ENCODE results near the gene PSMD11.
A peak's percentile ranks its signal among the peaks of the same experiment; 100 is the strongest.

PSMD11 gene

DNA sequence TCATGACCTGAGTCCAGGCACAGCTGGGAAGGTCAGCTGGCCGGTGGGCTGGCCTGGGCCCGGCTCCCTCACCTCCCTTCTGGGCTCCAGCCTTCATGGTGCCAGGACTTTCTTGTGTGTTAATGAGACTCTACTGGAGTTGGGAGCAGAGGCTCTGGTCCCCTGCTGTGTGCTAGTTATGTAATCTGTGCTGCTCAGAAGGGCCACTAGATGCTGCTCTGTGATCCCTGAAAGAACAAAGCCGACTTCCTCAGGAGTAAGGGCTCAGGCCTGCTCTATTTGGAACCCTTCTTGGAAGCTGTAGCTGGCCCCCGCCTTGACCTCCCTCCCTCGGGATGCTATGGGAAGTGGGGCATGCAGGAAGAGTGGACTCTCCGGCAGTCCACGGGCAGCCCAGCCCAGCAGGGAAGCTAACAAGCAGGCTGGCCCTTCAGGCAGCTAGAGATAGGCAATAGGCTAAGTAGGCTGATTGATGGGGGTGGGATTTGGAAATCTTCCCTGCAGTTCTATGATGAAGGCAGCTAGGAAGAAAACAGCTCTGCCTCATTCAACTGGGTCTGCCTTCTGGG is 39.2 kb downstream of the PSMD11 start:
- Histone ChIP-seq H3K4me1 (ENCODE audit: control insufficient read depth, insufficient read depth, low read length, unreplicated experiment) (peaks cover 16% of the 10 kb centered on the region), H3K36me3 (ENCODE audit: insufficient read depth, low read length) (no peaks in the 10 kb centered on the region; the same call in 1 of the 2 replicates), H3K27me3 (ENCODE audit: insufficient read depth, low read length) (no peaks in the 10 kb centered on the region), H3K4me3 (ENCODE audit: low read depth, low read length) (no peak overlapping the region), H2AFZ (ENCODE audit: low read length, unreplicated experiment) (no peak overlapping the region), H3K27ac (ENCODE audit: low read depth, low read length) (no peak overlapping the region), H3K79me2 (ENCODE audit: control insufficient read depth, insufficient read depth, low read length, unreplicated experiment) (no peaks in the 10 kb centered on the region)

DNA sequence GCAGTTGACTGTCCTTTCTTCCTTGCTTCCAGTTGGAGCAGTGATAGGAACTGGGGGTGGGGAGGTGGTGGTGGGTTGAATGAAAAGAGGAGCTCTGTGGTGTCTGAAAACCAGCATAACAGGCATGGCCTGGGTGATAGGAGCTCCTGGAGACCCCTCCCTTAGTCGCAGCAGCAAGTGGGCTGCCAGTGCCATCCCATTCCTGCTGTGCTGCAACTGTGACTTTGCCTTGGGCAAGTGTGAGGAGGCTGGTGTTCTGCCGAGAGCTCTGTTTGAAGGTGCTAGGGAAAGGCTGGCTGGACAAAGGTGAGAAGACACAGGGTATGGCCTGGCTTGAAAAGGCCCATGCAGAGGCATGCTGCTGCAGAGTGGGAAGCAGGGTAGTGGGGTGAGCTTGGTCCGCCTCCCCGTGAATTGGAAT is 39.7 kb downstream of the PSMD11 start:
- Histone ChIP-seq H3K27ac (ENCODE audit: low read depth, low read length) (no peak overlapping the region), H3K27me3 (ENCODE audit: insufficient read depth, low read length) (no peaks in the 10 kb centered on the region), H3K79me2 (ENCODE audit: control insufficient read depth, insufficient read depth, low read length, unreplicated experiment) (no peaks in the 10 kb centered on the region), H2AFZ (ENCODE audit: low read length, unreplicated experiment) (no peak overlapping the region), H3K4me3 (ENCODE audit: low read depth, low read length) (no peak overlapping the region), H3K4me1 (ENCODE audit: control insufficient read depth, insufficient read depth, low read length, unreplicated experiment) (peaks cover 16% of the 10 kb centered on the region), H3K36me3 (ENCODE audit: insufficient read depth, low read length) (no peaks in the 10 kb centered on the region; the same call in 1 of the 2 replicates)

DNA sequence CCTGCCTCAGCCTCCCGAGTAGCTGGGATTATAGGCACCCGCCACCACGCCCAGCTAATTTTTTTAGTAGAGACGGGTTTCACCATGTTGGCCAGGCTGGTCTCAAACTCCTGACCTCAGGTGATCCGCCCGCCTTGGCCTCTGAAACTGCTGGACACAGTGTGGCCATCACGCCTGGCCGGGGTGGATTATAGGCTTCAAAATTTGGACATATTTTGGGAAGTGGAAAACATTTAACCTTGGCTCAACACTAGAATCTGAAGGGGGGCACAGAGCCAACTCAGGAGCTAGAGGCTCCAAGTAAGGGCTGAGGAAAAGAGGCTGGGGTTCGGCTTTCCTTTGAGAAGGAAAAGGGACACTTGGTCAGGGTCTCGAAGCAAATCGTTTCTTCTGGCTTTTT is 40.3 kb downstream of the PSMD11 start:
- no peaks in the 10 kb centered on the region; the same call in 1 of the 2 replicates for H3K36me3 ChIP-seq (ENCODE audit: insufficient read depth, low read length)
- no peak overlapping the region for H2AFZ ChIP-seq (ENCODE audit: low read length, unreplicated experiment)
- H3K79me2 ChIP-seq (ENCODE audit: control insufficient read depth, insufficient read depth, low read length, unreplicated experiment) = no peaks in the 10 kb centered on the region
- no peak overlapping the region for H3K27ac ChIP-seq (ENCODE audit: low read depth, low read length)
- H3K27me3 ChIP-seq (ENCODE audit: insufficient read depth, low read length) = no peaks in the 10 kb centered on the region
- no peak overlapping the region for H3K4me3 ChIP-seq (ENCODE audit: low read depth, low read length)
- H3K4me1 ChIP-seq (ENCODE audit: control insufficient read depth, insufficient read depth, low read length, unreplicated experiment) = peaks cover 16% of the 10 kb centered on the region

DNA sequence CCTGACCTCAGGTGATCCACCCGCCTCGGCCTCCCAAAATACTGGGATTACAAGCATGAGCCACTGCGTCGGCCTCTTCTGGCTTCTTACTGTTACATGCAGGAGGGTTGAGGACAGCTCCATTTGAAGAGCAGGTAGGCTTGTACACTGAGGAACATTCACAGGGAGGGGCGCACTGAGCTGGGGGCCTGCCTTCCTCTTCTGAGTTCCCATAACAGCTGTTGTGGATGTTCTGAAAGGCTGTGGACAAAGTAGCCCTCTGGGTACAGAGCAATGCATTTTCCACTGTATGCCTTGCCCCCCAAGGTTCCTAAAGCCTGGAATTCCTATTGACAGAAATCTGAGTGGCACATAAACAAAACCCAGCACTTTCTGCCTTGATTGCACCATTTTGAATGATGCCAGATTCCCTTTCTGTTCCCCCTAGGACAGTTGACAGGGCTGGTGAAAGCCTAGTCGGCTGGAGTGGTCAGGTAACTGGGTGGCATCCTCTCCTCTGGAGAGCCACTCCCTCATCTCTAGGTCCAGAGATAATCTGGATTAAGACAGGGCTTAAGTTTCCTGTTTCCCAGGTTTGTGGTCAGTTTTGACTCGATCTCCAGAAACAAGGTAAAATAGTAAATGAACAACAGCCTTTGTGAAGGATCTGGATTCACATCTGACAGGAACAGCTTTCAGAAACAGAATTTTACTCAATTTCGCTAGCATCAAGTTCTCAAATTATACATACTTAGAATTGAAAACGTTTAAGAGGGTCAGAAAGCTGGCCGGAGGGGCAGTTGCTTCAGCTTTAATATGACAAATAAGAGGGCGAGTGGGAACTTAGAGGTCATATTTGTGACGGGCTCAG is 41.2 kb downstream of the PSMD11 start:
- Histone ChIP-seq H3K4me1 (ENCODE audit: control insufficient read depth, insufficient read depth, low read length, unreplicated experiment) (peaks cover 16% of the 10 kb centered on the region), H3K79me2 (ENCODE audit: control insufficient read depth, insufficient read depth, low read length, unreplicated experiment) (no peaks in the 10 kb centered on the region), H3K27ac (ENCODE audit: low read depth, low read length) (peak overlapping the region; percentile 42), H2AFZ (ENCODE audit: low read length, unreplicated experiment) (peak overlapping the region; percentile 45), H3K27me3 (ENCODE audit: insufficient read depth, low read length) (no peaks in the 10 kb centered on the region), H3K4me3 (ENCODE audit: low read depth, low read length) (peak overlapping the region; percentile 68), H3K36me3 (ENCODE audit: insufficient read depth, low read length) (no peaks in the 10 kb centered on the region)

DNA sequence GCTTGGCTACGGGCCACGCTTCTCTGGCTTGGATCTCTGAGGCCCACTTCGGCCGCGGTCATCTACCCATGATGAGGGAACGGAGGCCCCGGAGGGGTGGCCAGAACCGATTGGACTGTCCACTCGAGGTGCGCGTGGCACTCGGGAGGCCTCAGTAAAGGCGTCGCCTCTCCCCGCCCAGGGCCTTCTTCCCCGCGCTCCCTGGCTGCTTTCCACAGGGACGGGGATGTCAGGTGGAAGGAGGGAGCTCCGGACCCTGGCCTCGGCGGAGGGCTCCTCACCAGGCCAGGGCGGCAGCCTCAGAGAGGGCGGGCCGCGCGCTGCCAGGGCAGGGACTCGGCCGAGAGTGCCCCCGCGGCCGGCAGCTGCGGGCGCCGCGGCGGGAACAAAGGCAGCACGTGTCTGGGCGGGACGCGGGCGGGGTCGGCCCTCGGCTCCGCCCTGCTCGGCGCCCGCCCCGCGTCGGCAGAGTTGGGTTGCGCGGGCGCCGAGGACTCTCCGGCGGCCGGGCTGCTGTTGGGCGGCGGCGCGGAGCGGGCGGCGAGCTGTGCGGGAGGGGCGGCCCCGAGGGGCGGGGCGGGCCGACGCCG is 41.9 kb downstream of the PSMD11 start:
- H3K27ac ChIP-seq (ENCODE audit: low read depth, low read length) = peak overlapping the region; percentile 42
- no peaks in the 10 kb centered on the region for H3K79me2 ChIP-seq (ENCODE audit: control insufficient read depth, insufficient read depth, low read length, unreplicated experiment)
- H3K4me1 ChIP-seq (ENCODE audit: control insufficient read depth, insufficient read depth, low read length, unreplicated experiment) = peaks cover 16% of the 10 kb centered on the region
- H3K27me3 ChIP-seq (ENCODE audit: insufficient read depth, low read length) = no peaks in the 10 kb centered on the region
- peak overlapping the region; percentile 68 for H3K4me3 ChIP-seq (ENCODE audit: low read depth, low read length)
- no peaks in the 10 kb centered on the region for H3K36me3 ChIP-seq (ENCODE audit: insufficient read depth, low read length)
- peak overlapping the region; percentile 78 for H2AFZ ChIP-seq (ENCODE audit: low read length, unreplicated experiment)

DNA sequence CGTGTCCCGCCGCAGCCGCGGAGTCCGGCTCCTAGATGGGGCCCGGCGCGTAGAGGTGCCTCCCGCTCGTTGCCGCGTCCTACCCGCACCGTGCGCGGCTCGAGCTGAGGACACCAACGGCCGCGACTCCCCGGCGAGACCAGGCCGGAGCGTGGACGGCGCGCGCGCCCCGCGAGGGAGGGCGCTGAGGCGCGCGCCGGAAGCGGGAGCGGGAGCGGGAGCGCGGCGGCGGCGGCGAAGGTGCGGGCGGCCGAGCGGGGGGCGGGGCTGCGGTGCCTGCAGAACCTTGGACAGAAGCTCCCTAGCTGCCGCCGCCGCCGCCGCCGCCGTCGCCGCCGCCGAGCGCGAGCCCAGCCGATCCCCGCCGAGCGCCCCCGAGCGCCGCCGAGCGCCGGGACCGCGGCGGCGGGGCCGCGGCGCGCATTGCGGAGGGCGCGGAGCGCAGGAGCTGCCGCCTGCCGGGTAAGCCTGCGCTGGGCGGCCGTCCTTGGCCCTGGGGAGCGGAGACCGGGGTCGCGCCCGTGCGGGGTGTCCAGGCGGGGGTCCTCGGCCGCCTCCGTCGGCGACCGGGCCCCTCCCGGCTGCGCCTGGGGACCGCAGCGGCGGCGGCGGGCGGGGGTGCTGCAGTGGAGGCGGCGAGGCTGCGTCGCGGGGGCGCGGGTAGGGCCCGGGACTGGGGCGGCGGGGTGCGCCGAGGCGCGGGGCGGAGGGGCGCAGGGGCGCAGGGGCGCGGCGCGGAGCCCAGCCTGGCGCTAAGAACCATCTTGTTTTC is 42.6 kb downstream of the PSMD11 start, which contains the start of gene CDK5R1:
Gene CDK5R1 (plus strand): TSS at position 293 of the 772 bp plus-strand sequence. CDS start 628 bp downstream, outside the sequence.
- Histone ChIP-seq H2AFZ (ENCODE audit: low read length, unreplicated experiment) (peak within 1 kb of the TSS; percentile 78), H3K4me3 (ENCODE audit: low read depth, low read length) (peak within 1 kb of the TSS; percentile 84), H3K36me3 (ENCODE audit: insufficient read depth, low read length) (no peaks in the 10 kb centered on the region), H3K4me1 (ENCODE audit: control insufficient read depth, insufficient read depth, low read length, unreplicated experiment) (peaks cover 18% of the 10 kb centered on the region), H3K27ac (ENCODE audit: low read depth, low read length) (peak within 1 kb of the TSS; percentile 42), H3K27me3 (ENCODE audit: insufficient read depth, low read length) (no peaks in the 10 kb centered on the region), H3K79me2 (ENCODE audit: control insufficient read depth, insufficient read depth, low read length, unreplicated experiment) (no peaks in the 10 kb centered on the region)

DNA sequence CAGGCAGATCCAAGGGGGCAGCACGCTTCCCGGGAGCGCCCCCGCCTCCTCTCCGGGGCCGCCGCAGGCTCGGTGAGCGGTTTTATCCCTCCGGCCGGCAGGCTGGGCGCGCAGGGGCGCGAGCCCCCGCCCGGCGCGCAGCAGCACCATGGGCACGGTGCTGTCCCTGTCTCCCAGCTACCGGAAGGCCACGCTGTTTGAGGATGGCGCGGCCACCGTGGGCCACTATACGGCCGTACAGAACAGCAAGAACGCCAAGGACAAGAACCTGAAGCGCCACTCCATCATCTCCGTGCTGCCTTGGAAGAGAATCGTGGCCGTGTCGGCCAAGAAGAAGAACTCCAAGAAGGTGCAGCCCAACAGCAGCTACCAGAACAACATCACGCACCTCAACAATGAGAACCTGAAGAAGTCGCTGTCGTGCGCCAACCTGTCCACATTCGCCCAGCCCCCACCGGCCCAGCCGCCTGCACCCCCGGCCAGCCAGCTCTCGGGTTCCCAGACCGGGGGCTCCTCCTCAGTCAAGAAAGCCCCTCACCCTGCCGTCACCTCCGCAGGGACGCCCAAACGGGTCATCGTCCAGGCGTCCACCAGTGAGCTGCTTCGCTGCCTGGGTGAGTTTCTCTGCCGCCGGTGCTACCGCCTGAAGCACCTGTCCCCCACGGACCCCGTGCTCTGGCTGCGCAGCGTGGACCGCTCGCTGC is 43.3 kb downstream of the PSMD11 start:
- Histone ChIP-seq H3K36me3 (ENCODE audit: insufficient read depth, low read length) (no peaks in the 10 kb centered on the region), H2AFZ (ENCODE audit: low read length, unreplicated experiment) (peak overlapping the region; percentile 31), H3K79me2 (ENCODE audit: control insufficient read depth, insufficient read depth, low read length, unreplicated experiment) (no peaks in the 10 kb centered on the region), H3K27me3 (ENCODE audit: insufficient read depth, low read length) (no peaks in the 10 kb centered on the region), H3K27ac (ENCODE audit: low read depth, low read length) (no peak overlapping the region), H3K4me3 (ENCODE audit: low read depth, low read length) (peak overlapping the region; percentile 84), H3K4me1 (ENCODE audit: control insufficient read depth, insufficient read depth, low read length, unreplicated experiment) (peaks cover 23% of the 10 kb centered on the region)

DNA sequence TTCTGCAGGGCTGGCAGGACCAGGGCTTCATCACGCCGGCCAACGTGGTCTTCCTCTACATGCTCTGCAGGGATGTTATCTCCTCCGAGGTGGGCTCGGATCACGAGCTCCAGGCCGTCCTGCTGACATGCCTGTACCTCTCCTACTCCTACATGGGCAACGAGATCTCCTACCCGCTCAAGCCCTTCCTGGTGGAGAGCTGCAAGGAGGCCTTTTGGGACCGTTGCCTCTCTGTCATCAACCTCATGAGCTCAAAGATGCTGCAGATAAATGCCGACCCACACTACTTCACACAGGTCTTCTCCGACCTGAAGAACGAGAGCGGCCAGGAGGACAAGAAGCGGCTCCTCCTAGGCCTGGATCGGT is 43.9 kb downstream of the PSMD11 start:
- peaks cover 23% of the 10 kb centered on the region for H3K4me1 ChIP-seq (ENCODE audit: control insufficient read depth, insufficient read depth, low read length, unreplicated experiment)
- no peaks in the 10 kb centered on the region for H3K36me3 ChIP-seq (ENCODE audit: insufficient read depth, low read length)
- H3K79me2 ChIP-seq (ENCODE audit: control insufficient read depth, insufficient read depth, low read length, unreplicated experiment) = no peaks in the 10 kb centered on the region
- no peaks in the 10 kb centered on the region for H3K27me3 ChIP-seq (ENCODE audit: insufficient read depth, low read length)
- peak overlapping the region; percentile 84; the same call in 1 of the 2 replicates for H3K4me3 ChIP-seq (ENCODE audit: low read depth, low read length)
- no peak overlapping the region for H3K27ac ChIP-seq (ENCODE audit: low read depth, low read length)
- no peak overlapping the region for H2AFZ ChIP-seq (ENCODE audit: low read length, unreplicated experiment)

DNA sequence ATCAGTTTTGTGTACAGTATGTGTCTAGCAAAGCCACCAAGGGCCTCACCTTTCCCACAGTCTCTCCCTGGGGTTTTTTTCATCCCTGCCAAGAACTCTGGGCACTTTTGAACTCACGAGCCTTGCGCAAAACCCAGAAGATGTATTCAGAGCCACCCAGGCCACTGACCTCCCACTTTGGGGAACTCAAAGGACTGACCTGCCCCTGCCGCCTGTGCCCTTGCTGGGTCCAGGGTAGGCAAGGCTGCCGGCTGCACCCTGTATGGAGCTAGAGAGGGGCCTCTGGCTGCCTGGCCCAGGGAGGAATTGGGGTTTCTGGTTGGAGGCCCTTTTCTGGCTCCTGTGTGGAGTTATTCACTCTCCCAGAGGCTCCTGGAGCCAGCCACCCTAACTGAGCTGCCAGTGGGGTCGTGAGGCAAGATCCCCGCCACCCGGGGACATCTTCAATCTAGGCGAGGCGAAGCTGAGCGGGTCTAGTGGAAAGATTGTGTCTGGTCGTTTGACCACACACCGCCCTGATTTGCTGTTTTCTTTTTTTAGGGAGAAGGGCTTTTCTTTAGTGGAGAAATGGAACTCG is 44.4 kb downstream of the PSMD11 start:
- Histone ChIP-seq H3K27me3 (ENCODE audit: insufficient read depth, low read length) (no peaks in the 10 kb centered on the region), H3K36me3 (ENCODE audit: insufficient read depth, low read length) (no peaks in the 10 kb centered on the region), H3K79me2 (ENCODE audit: control insufficient read depth, insufficient read depth, low read length, unreplicated experiment) (no peaks in the 10 kb centered on the region), H2AFZ (ENCODE audit: low read length, unreplicated experiment) (no peak overlapping the region), H3K4me3 (ENCODE audit: low read depth, low read length) (no peak overlapping the region), H3K4me1 (ENCODE audit: control insufficient read depth, insufficient read depth, low read length, unreplicated experiment) (peaks cover 23% of the 10 kb centered on the region), H3K27ac (ENCODE audit: low read depth, low read length) (no peak overlapping the region)

All from ACC112 (cell line).